ENCODE data around the gene SMO. TPM values are rescaled to one million over a fixed set of nuclear protein-coding genes. Genes with fewer than 3 reads are reported as not detected.
"Not testable (repeated sequence)": the region's sequence is repeated elsewhere in the genome, so short reads cannot be mapped to it uniquely, and the experiment has no call there.

The SMO gene
- total RNA-seq, 2 donors from 2014 or later, result 0.08 TPM; not detected in 1

GRCh38 chr7:129163875-129164544 lies 24.4 kb upstream of the SMO start:
- ATAC-seq (replicated peaks), result peak; percentile 74
- Mint-ChIP-seq H3K9me3 (no peaks in the 10 kb centered on the region), H3K36me3 (ENCODE audit: low read depth) (no peaks in the 10 kb centered on the region), H3K27ac (no peak overlapping the region), H3K4me1 (no peaks in the 10 kb centered on the region), H3K4me3 (no peak overlapping the region), H3K27me3 (peaks cover 26% of the 10 kb centered on the region)

- Mint-ChIP-seq H3K36me3 (ENCODE audit: low read depth) (no peaks in the 10 kb centered on the region), H3K4me3 (no peak overlapping the region), H3K9me3 (no peaks in the 10 kb centered on the region), H3K27me3 (peaks cover 28% of the 10 kb centered on the region), H3K27ac (no peak overlapping the region), H3K4me1 (no peaks in the 10 kb centered on the region)
- ATAC-seq (replicated peaks), result peak; percentile 36
Observed at GRCh38 chr7:129166745-129167144, 21.7 kb upstream of the SMO start.

DNA sequence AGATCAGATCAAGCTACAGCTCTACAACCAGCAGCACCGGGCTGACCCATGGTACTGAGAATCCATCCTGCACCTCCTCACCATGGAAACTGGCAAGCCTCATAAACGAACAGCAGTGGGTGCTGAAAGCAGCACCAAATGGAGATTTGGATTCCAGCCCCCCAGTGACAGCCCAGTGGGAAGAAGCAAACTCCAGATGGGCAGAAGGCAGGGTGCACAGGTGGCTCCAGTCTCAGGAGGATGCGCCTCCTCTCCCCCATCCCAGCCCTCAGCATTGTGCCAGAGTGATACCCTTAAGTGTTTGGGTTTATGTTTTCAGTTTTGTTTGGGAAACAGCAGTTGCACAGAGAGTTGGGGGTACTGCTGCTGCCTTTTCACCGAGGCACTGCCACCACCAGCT lies 20.6 kb upstream of the SMO start:
- ATAC-seq (replicated peaks), result no peak
- Mint-ChIP-seq H3K4me3 (peak overlapping the region; percentile 64), H3K27me3 (peaks cover 28% of the 10 kb centered on the region)

GRCh38 chr7:129168231-129169021 lies 20.0 kb upstream of the SMO start:
- Mint-ChIP-seq H3K27me3 (peaks cover 28% of the 10 kb centered on the region), H3K27ac (no peak overlapping the region)
- ATAC-seq (replicated peaks), result no peak

More for the DNA sequence above, 20.6 kb upstream of the SMO start:
- H3K27ac Mint-ChIP-seq, result no peak overlapping the region
- H3K9me3 Mint-ChIP-seq, result no peaks in the 10 kb centered on the region
- no peaks in the 10 kb centered on the region for H3K36me3 Mint-ChIP-seq (ENCODE audit: low read depth)
- no peaks in the 10 kb centered on the region for H3K4me1 Mint-ChIP-seq

DNA sequence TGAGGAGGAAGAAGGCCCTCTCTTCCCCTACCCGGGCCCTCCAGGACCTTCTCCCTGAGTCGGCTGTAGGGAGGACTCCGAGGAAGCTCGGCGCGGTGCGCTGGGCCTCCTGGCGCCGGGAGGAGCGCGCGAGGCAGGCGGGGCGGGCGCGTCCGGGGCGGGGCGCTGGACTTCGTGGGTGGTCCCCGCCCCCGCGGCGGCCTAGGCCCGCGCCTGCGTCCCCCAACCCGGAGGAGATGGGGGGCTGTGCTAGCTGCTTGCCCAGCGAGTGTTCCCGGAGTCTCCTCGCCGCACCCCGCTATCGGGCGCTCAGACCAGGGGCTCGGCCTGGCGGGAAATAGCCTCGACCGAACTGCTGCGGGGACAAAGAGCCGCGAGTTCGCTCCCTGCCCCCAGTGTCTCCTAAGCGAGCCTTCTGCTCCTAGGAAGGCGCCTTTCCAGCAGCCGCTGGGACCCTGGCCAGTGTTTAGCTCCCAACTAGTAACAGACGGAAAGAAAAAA lies 19.2 kb upstream of the SMO start:
- Mint-ChIP-seq H3K4me3 (peak overlapping the region; percentile 64), H3K4me1 (no peaks in the 10 kb centered on the region), H3K27me3 (peaks cover 28% of the 10 kb centered on the region), H3K27ac (no peak overlapping the region), H3K9me3 (no peaks in the 10 kb centered on the region), H3K36me3 (ENCODE audit: low read depth) (no peaks in the 10 kb centered on the region)
- ATAC-seq (replicated peaks), result peak; percentile 52

More at GRCh38 chr7:129168231-129169021, 20.0 kb upstream of the SMO start:
- no peaks in the 10 kb centered on the region for H3K9me3 Mint-ChIP-seq
- peak overlapping the region; percentile 64 for H3K4me3 Mint-ChIP-seq
- no peaks in the 10 kb centered on the region for H3K4me1 Mint-ChIP-seq
- H3K36me3 Mint-ChIP-seq (ENCODE audit: low read depth), result no peaks in the 10 kb centered on the region

DNA sequence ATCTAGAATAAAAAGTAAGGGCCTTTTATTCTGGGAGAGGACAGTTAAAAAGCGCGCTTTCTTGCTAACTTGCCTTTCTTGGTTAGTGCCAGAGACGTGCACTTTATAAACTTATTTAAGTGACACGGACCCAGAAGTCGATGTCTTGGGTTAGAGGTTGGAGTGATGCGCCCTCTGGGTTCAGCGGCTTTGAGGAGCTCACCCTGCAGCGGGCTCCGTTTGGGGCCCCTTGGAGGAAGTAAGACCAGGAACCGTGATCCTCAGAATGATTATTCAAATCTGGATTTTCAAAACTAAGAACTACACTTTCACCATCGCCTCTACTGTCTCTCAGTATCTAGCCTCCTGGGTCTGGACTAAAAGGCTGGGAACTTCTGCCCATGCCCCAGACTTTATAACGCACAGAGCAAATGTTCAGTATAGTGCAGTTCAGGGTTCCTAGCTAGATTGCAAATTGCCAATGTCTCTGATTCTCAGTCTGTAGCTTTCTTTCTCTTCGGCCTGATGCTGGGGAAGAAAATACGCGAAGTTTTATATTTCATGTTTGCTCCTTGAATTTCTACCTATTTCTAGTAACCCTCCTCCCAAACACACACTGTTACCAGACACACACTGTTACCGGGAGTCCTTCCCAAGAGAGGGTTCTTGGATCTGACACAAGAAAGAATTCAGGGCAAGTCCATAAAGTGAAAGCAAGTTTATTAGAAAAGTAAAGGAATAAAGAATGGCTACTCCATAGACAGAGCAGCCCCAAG lies 18.6 kb upstream of the SMO start:
- ATAC-seq (replicated peaks), result peak; percentile 80
- peak overlapping the region; percentile 64 for H3K4me3 Mint-ChIP-seq
- no peaks in the 10 kb centered on the region for H3K9me3 Mint-ChIP-seq
- H3K27me3 Mint-ChIP-seq, result peaks cover 32% of the 10 kb centered on the region
- H3K4me1 Mint-ChIP-seq, result no peaks in the 10 kb centered on the region
- no peak overlapping the region for H3K27ac Mint-ChIP-seq
- H3K36me3 Mint-ChIP-seq (ENCODE audit: low read depth), result no peaks in the 10 kb centered on the region

DNA sequence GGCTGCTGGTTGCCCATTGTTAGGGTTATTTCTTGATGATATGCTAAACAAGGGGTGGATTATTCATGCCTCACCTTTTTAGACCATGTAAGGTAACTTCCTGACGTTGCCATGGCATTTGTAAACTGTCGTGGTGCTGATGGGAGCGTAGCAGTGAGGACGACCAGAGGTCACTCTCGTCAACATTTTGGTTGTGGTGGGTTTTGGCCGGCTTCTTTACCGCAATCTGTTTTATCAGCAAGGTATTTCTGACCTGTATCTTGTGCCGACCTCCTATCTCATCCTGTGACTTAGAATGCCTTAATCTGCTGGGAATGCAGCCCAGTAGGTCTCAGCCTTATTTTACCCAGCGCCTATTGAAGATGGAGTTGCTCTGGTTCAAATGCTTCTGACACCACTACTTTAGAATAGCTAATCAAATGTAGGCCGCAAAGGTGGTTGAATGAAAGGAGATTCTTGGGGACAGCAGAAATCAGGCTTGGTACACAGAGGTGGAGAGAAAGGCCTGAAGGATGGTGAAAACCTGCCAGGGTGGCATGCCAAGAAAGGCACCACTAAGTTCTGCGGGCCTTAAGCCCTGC lies 17.9 kb upstream of the SMO start:
- no peaks in the 10 kb centered on the region for H3K36me3 Mint-ChIP-seq (ENCODE audit: low read depth)
- H3K4me3 Mint-ChIP-seq, result peak overlapping the region; percentile 64
- no peak overlapping the region for H3K27ac Mint-ChIP-seq
- peaks cover 28% of the 10 kb centered on the region for H3K27me3 Mint-ChIP-seq
- no peaks in the 10 kb centered on the region for H3K9me3 Mint-ChIP-seq
- H3K4me1 Mint-ChIP-seq, result no peaks in the 10 kb centered on the region
- ATAC-seq (replicated peaks), result no peak

- H3K9me3 Mint-ChIP-seq; H3K4me3 Mint-ChIP-seq; H3K36me3 Mint-ChIP-seq (ENCODE audit: low read depth); H3K27me3 Mint-ChIP-seq; ATAC-seq (replicated peaks); H3K4me1 Mint-ChIP-seq; H3K27ac Mint-ChIP-seq: not testable (repeated sequence)
Observed at GRCh38 chr7:129173861-129174260, 14.6 kb upstream of the SMO start.

- ATAC-seq (replicated peaks), result no peak
- Mint-ChIP-seq H3K4me1 (no peaks in the 10 kb centered on the region), H3K27ac (no peak overlapping the region), H3K36me3 (ENCODE audit: low read depth) (no peaks in the 10 kb centered on the region), H3K4me3 (no peak overlapping the region), H3K9me3 (no peaks in the 10 kb centered on the region), H3K27me3 (peaks cover 15% of the 10 kb centered on the region)
Observed at GRCh38 chr7:129176916-129177710, 11.3 kb upstream of the SMO start.

DNA sequence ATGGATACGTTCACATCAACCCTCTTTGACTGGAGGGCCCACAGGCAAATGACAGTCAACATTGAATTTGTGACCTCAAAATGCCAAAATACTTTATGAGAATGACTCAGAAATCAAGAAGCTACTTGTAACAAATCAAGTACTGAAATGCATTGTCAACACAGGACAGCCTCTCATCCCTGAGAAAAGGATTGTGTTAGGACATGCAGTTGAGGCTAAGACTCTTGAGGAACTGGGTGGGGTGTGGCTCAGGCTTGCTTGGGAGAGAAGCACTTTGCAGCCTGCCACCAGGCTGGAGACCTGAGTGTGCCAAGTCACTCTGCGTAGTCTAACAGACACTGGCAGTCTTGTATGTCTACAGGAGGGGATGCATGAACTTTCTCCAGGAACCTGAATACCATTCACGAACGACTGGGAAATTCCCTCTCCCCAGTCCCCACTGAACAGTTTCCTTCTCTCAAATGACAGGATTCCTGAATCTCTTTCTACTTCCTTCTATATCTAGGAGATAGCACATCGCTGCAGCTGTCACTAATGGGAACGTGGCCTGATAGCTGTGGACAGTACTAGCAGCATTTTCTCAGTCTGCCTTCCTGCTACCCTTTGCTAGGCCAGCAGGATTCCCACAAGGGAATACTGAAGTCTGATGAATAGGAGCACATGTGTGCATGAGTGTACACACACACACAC lies 3.3 kb upstream of the SMO start:
- no peaks in the 10 kb centered on the region for H3K36me3 Mint-ChIP-seq (ENCODE audit: low read depth)
- no peak overlapping the region for H3K27ac Mint-ChIP-seq
- peaks cover 5% of the 10 kb centered on the region for H3K4me1 Mint-ChIP-seq
- no peak overlapping the region for H3K4me3 Mint-ChIP-seq
- H3K27me3 Mint-ChIP-seq, result peaks cover 30% of the 10 kb centered on the region
- H3K9me3 Mint-ChIP-seq, result no peaks in the 10 kb centered on the region
- ATAC-seq (replicated peaks), result no peak

- Mint-ChIP-seq H3K4me3 (no peak overlapping the region), H3K36me3 (ENCODE audit: low read depth) (no peaks in the 10 kb centered on the region), H3K27ac (no peak overlapping the region), H3K9me3 (no peaks in the 10 kb centered on the region), H3K4me1 (peaks cover 5% of the 10 kb centered on the region), H3K27me3 (peaks cover 32% of the 10 kb centered on the region)
- no peak for ATAC-seq (replicated peaks)
Observed at GRCh38 chr7:129186749-129187260, 1.6 kb upstream of the SMO start.

- H3K27me3 Mint-ChIP-seq, result peaks cover 41% of the 10 kb centered on the region
- H3K36me3 Mint-ChIP-seq (ENCODE audit: low read depth), result no peaks in the 10 kb centered on the region
- ATAC-seq (replicated peaks), result no peak
- no peak overlapping the region for H3K27ac Mint-ChIP-seq
- H3K4me3 Mint-ChIP-seq, result peak overlapping the region; percentile 66
- no peaks in the 10 kb centered on the region for H3K9me3 Mint-ChIP-seq
- H3K4me1 Mint-ChIP-seq, result peaks cover 5% of the 10 kb centered on the region
Observed at GRCh38 chr7:129187681-129188371, 607 bp upstream of the SMO start.

Measured in activated T-helper 17 cell treated with anti-CD3 and anti-CD28 coated beads, Interleukin-2, amount 50 U/mL, for 72 hours (primary cell).